CD14-positive monocyte (primary cell): ENCODE measurements around the gene KIAA1586. TPM values are rescaled to one million over a fixed set of nuclear protein-coding genes. Genes with fewer than 3 reads are reported as not detected.

Experiments used
- DNase-seq, 3 donors: peaks; one replicate each; pipeline ENCODE4 v3.0.0-alpha.2; 2011 to 2022
- H2AFZ ChIP-seq: 2 replicates; pipeline ENCODE4 v1.6.0; 2012; ENCODE audit warnings: mild to moderate bottlenecking, low read depth, low read length, inconsistent platforms; ENCODE audit not compliant: insufficient read depth, poor library complexity, severe bottlenecking
- H3K27ac ChIP-seq, 2 donors: 1 replicate in 1 of 2; 2 replicates in 1 of 2; pipeline ENCODE4 v1.5.1; 2012 to 2013; ENCODE audit warnings: low read length in 2 of 2, control low read depth in 1 of 2, inconsistent platforms in 1 of 2, low read depth in 1 of 2, mild to moderate bottlenecking in 1 of 2
- H3K27me3 ChIP-seq, 2 donors: one replicate each; pipeline versions ENCODE4 v1.6.0 to v1.6.1; 2011 to 2013; ENCODE audit warnings: low read length in 2 of 2; ENCODE audit not compliant: control insufficient read depth in 2 of 2, insufficient read depth in 2 of 2
- H3K36me3 ChIP-seq, 2 donors: replicated peaks in 1 of 2; 1 replicate in 1 of 2; 2 replicates in 1 of 2; pipeline versions ENCODE4 v1.5.1 to v1.6.1; 2012 to 2013; ENCODE audit warnings: low read length in 2 of 2, control low read depth in 1 of 2, inconsistent platforms in 1 of 2, mild to moderate bottlenecking in 1 of 2; ENCODE audit not compliant: insufficient read depth in 2 of 2, control insufficient read depth in 1 of 2
- H3K4me1 ChIP-seq, 2 donors: 1 replicate in 1 of 2; 2 replicates in 1 of 2; pipeline versions ENCODE4 v1.5.1 to v1.6.1; 2012 to 2013; ENCODE audit warnings: low read length in 2 of 2, control low read depth in 1 of 2, inconsistent platforms in 1 of 2, mild to moderate bottlenecking in 1 of 2, moderate library complexity in 1 of 2; ENCODE audit not compliant: insufficient read depth in 2 of 2, control insufficient read depth in 1 of 2
- H3K4me2 ChIP-seq: replicated peaks from 2 replicates; pipeline ENCODE3; 2012; ENCODE audit warnings: low read length, moderate library complexity, mild to moderate bottlenecking; ENCODE audit not compliant: poor library complexity, severe bottlenecking; ENCODE audit errors: extremely low read depth
- H3K4me3 ChIP-seq, 3 experiments: fragments of 200-600 bp in 1 of 3; sonication (generic) in 1 of 3; replicated peaks in 1 of 3; 1 replicate in 2 of 3; 2 replicates in 1 of 3; pipeline ENCODE4 v1.5.1; 2011 to 2013; ENCODE audit warnings: low read length in 3 of 3, mild to moderate bottlenecking in 3 of 3, control low read depth in 2 of 3, low read depth in 2 of 3, inconsistent platforms in 1 of 3, moderate library complexity in 1 of 3
- H3K79me2 ChIP-seq: 2 replicates; pipeline ENCODE4 v1.6.0; 2012; ENCODE audit warnings: mild to moderate bottlenecking, control low read depth, inconsistent platforms, low read length, moderate library complexity; ENCODE audit not compliant: insufficient read depth
- H3K9ac ChIP-seq: 2 replicates; pipeline ENCODE4 v1.6.0; 2017; ENCODE audit warnings: low read length, mild to moderate bottlenecking; ENCODE audit not compliant: insufficient read depth, poor library complexity, severe bottlenecking
- H3K9me3 ChIP-seq, 2 donors: replicated peaks in 1 of 2; 1 replicate in 1 of 2; 2 replicates in 1 of 2; pipeline versions ENCODE4 v1.5.1 to v1.6.1; 2012 to 2013; ENCODE audit warnings: low read length in 2 of 2, control low read depth in 1 of 2; ENCODE audit not compliant: control insufficient read depth in 1 of 2, insufficient read depth in 1 of 2
- H4K20me1 ChIP-seq: 2 replicates; pipeline ENCODE4 v1.6.0; 2012; ENCODE audit warnings: mild to moderate bottlenecking, low read length, control low read depth, moderate library complexity; ENCODE audit not compliant: insufficient read depth
- H3K27ac Mint-ChIP-seq, 7 donors: one replicate each; pipeline ENCODE4 v1.8.0; 2020; ENCODE audit warnings: mild to moderate bottlenecking in 7 of 7, mixed read lengths in 7 of 7, moderate library complexity in 6 of 7, inconsistent platforms in 2 of 7
- H3K27me3 Mint-ChIP-seq, 3 donors: one replicate each; pipeline ENCODE4 v1.8.0; 2021 to 2022; ENCODE audit warnings: low read depth in 3 of 3, mild to moderate bottlenecking in 3 of 3, mixed read lengths in 3 of 3, moderate library complexity in 3 of 3, inconsistent platforms in 1 of 3
- H3K36me3 Mint-ChIP-seq, 2 donors: one replicate each; pipeline ENCODE4 v1.8.0; 2020; ENCODE audit warnings: mixed read lengths in 2 of 2, inconsistent platforms in 1 of 2, mild to moderate bottlenecking in 1 of 2
- H3K4me1 Mint-ChIP-seq: one replicate; pipeline ENCODE4 v1.8.0; 2020; ENCODE audit warnings: mild to moderate bottlenecking, mixed read lengths
- H3K4me3 Mint-ChIP-seq, 2 donors: one replicate each; pipeline ENCODE4 v1.8.0; 2020; ENCODE audit warnings: mild to moderate bottlenecking in 2 of 2, mixed read lengths in 2 of 2, moderate library complexity in 1 of 2
- H3K9me3 Mint-ChIP-seq, 7 donors: one replicate each; pipeline ENCODE4 v1.8.0; 2020 to 2022; ENCODE audit warnings: mixed read lengths in 7 of 7, mild to moderate bottlenecking in 6 of 7, moderate library complexity in 6 of 7, inconsistent platforms in 2 of 7
- CTCF ChIP-seq: fragments of 200-600 bp; IDR thresholded peaks from one replicate; pipeline ENCODE4 v1.8.0; 2022; ENCODE audit warnings: antibody characterized with exemption, mild to moderate bottlenecking
- WGBS: methylation state at CpG from one replicate; pipeline ENCODE4 v1.1.5; 2013; ENCODE audit warnings: missing lambda C conversion rate; ENCODE audit not compliant: insufficient coverage; 5-methylcytosine and 5-hydroxymethylcytosine counted together
- intact Hi-C, 2 donors: fragments of 100-400 bp; cut with micrococcal nuclease; formaldehyde crosslinking; loops; one replicate each; pipeline versions ENCODE4 v1.15.0 to v1.15.1; 2023
- polyA plus RNA-seq, 3 donors: library from polyadenylated mRNA; depleted of rRNA in 1 of 3; unstranded in 2 of 3; stranded (reverse) in 1 of 3; fragments of 300-500 nt in 2 of 3; fragments of >200 nt in 1 of 3; fragmentation: Illumina TruSeq in 2 of 3; gene quantifications; 1 replicate in 2 of 3; 2 replicates in 1 of 3; pipeline ENCODE4 v1.2.3, GENCODE V29; 2012 to 2021

Gene KIAA1586
- polyA plus RNA-seq, 3 donors, result 1.1 to 5.0 (median 4.4) TPM

GRCh38 chr6:57069228-57069627, 22.7 kb downstream of the KIAA1586 start:
- H3K4me3 ChIP-seq, result no peak overlapping the region
- Mint-ChIP-seq H3K27me3 (no peaks in the 10 kb centered on the region), H3K36me3 (peaks cover 37% of the 10 kb centered on the region in 2 donors), H3K4me3 (no peak overlapping the region), H3K27ac (no peak overlapping the region), H3K4me1 (no peaks in the 10 kb centered on the region), H3K9me3 (no peaks in the 10 kb centered on the region)
- H3K27ac ChIP-seq, result no peak overlapping the region
- no peak for DNase-seq
- no peaks in the 10 kb centered on the region for H3K4me1 ChIP-seq
- H4K20me1 ChIP-seq, result no peaks in the 10 kb centered on the region
- no peak overlapping the region for H3K4me2 ChIP-seq
- 87% methylated on average over 4 of the region's 4 CpGs for WGBS
- H2AFZ ChIP-seq, result no peak overlapping the region
- H3K9ac ChIP-seq, result no peak overlapping the region
- H3K9me3 ChIP-seq, result no peaks in the 10 kb centered on the region
- H3K79me2 ChIP-seq, result no peaks in the 10 kb centered on the region
- H3K27me3 ChIP-seq, result no peaks in the 10 kb centered on the region
- H3K36me3 ChIP-seq, result peaks cover 9 to 37% of the 10 kb centered on the region in 2 donors
- TF ChIP-seq CTCF, result no peak
- intact Hi-C loops, result no loop called here

- 100% methylated on average over 8 of the region's 9 CpGs for WGBS
- H3K27me3 ChIP-seq, result no peaks in the 10 kb centered on the region
- H3K9ac ChIP-seq, result no peak overlapping the region
- H3K4me2 ChIP-seq, result no peak overlapping the region
- H3K27ac ChIP-seq, result no peak overlapping the region
- TF ChIP-seq CTCF, result no peak
- H4K20me1 ChIP-seq, result no peaks in the 10 kb centered on the region
- no peak overlapping the region for H2AFZ ChIP-seq
- no peaks in the 10 kb centered on the region for H3K4me1 ChIP-seq
- H3K36me3 Mint-ChIP-seq, result peaks cover 30 to 33% of the 10 kb centered on the region in 2 donors
- H3K27ac Mint-ChIP-seq, result no peak overlapping the region
- intact Hi-C loops, result no loop called here
- H3K9me3 ChIP-seq, result no peaks in the 10 kb centered on the region
- H3K4me3 Mint-ChIP-seq, result no peak overlapping the region
- no peak overlapping the region for H3K4me3 ChIP-seq
- no peaks in the 10 kb centered on the region for H3K79me2 ChIP-seq
- no peak for DNase-seq
- no peaks in the 10 kb centered on the region for H3K27me3 Mint-ChIP-seq
- peaks cover 9 to 30% of the 10 kb centered on the region in 2 donors for H3K36me3 ChIP-seq
- no peaks in the 10 kb centered on the region for H3K9me3 Mint-ChIP-seq
- H3K4me1 Mint-ChIP-seq, result no peaks in the 10 kb centered on the region
Measured at GRCh38 chr6:57069920-57070331, 23.4 kb downstream of the KIAA1586 start.
